SK-N-SH treated with all-trans-retinoic acid at 6 μM for 48 hours (cell line): ENCODE data around the gene POLE2.

Source experiments
- ARNTL ChIP-seq: fragments of 450-650 bp; formaldehyde crosslinking; IDR thresholded peaks from 2 replicates; pipeline ENCODE4 v1.5.0; 2020; ENCODE audit warnings: low read depth, mild to moderate bottlenecking, moderate library complexity, borderline replicate concordance
- CSRNP3 ChIP-seq: fragments of 250-450 bp; sonication (Bioruptor Pico); IDR thresholded peaks from 2 replicates; pipeline ENCODE4 v1.5.1; 2021; ENCODE audit warnings: mild to moderate bottlenecking, moderate library complexity
- ISL1 ChIP-seq: fragments of 250-450 bp; sonication (Bioruptor Pico); IDR thresholded peaks from 2 replicates; pipeline ENCODE4 v2.1.2; 2022; ENCODE audit warnings: mild to moderate bottlenecking, moderate library complexity
- PATZ1 ChIP-seq: fragments of 250-450 bp; sonication (Bioruptor Pico); IDR thresholded peaks from 2 replicates; pipeline ENCODE4 v1.8.0; 2020; ENCODE audit warnings: mild to moderate bottlenecking, moderate library complexity, borderline replicate concordance
- POU6F1 ChIP-seq: fragments of 250-450 bp; sonication (Bioruptor Pico); IDR thresholded peaks from 2 replicates; pipeline ENCODE4 v1.8.0; 2021; ENCODE audit warnings: low read depth, mild to moderate bottlenecking, moderate library complexity, borderline replicate concordance
- PPARA ChIP-seq: fragments of 250-450 bp; sonication (Bioruptor Pico); IDR thresholded peaks from 2 replicates; pipeline ENCODE4 v1.5.0; 2020; ENCODE audit warnings: mild to moderate bottlenecking, borderline replicate concordance
- SNAI2 ChIP-seq: fragments of 250-450 bp; sonication (Bioruptor Pico); IDR thresholded peaks from 2 replicates; pipeline ENCODE4 v1.5.0; 2020; ENCODE audit warnings: mild to moderate bottlenecking, moderate library complexity
- TSHZ2 ChIP-seq: fragments of 250-450 bp; sonication (Bioruptor Pico); IDR thresholded peaks from 2 replicates; pipeline ENCODE4 v1.5.0; 2020; ENCODE audit warnings: mild to moderate bottlenecking, moderate library complexity
- ZC3H10 ChIP-seq: fragments of 250-450 bp; sonication (Bioruptor Pico); IDR thresholded peaks from 2 replicates; pipeline ENCODE4 v1.5.1; 2021; ENCODE audit warnings: mild to moderate bottlenecking, moderate library complexity
- ZFP3 ChIP-seq: fragments of 250-450 bp; sonication (Bioruptor Pico); IDR thresholded peaks from 2 replicates; pipeline ENCODE4 v1.5.0; 2020; ENCODE audit warnings: mild to moderate bottlenecking, moderate library complexity
- ZFP30 ChIP-seq: fragments of 450-650 bp; formaldehyde crosslinking; IDR thresholded peaks from 2 replicates; pipeline ENCODE4 v1.5.0; 2022; ENCODE audit warnings: mild to moderate bottlenecking, moderate library complexity
- ZNF565 ChIP-seq: fragments of 450-650 bp; formaldehyde crosslinking; conservative IDR thresholded peaks from 2 replicates; pipeline ENCODE4 v1.5.0; 2020; ENCODE audit warnings: low read depth, mild to moderate bottlenecking, moderate library complexity
- ZNF70 ChIP-seq: fragments of 450-650 bp; formaldehyde crosslinking; IDR thresholded peaks from 2 replicates; pipeline ENCODE4 v1.5.0; 2020; ENCODE audit warnings: mild to moderate bottlenecking, moderate library complexity
- ZNF8 ChIP-seq: fragments of 450-650 bp; formaldehyde crosslinking; IDR thresholded peaks from 2 replicates; pipeline ENCODE4 v1.5.0; 2020; ENCODE audit warnings: mild to moderate bottlenecking, moderate library complexity

GRCh38 chr14:49642163-49642562 lies 45.9 kb downstream of the POLE2 start:
- no peak for TF ChIP-seq ZC3H10 (CRISPR knock-in tag)
- TF ChIP-seq ZFP3 (CRISPR knock-in tag): no peak
- TF ChIP-seq ISL1 (CRISPR knock-in tag): no peak
- TF ChIP-seq SNAI2: no peak
- TF ChIP-seq ZNF8 (CRISPR knock-in tag): no peak
- TF ChIP-seq PPARA (CRISPR knock-in tag): no peak
- TF ChIP-seq ZNF70 (CRISPR knock-in tag): no peak
- TF ChIP-seq CSRNP3 (CRISPR knock-in tag): no peak
- TF ChIP-seq PATZ1 (CRISPR knock-in tag): no peak
- no peak for TF ChIP-seq ZNF565 (CRISPR knock-in tag)
- TF ChIP-seq ZFP30: no peak
- no peak for TF ChIP-seq ARNTL (CRISPR knock-in tag)
- TF ChIP-seq POU6F1 (CRISPR knock-in tag): no peak
- TF ChIP-seq TSHZ2 (CRISPR knock-in tag): no peak
